Neural progenitor cell (in vitro differentiated cells): ENCODE results near the gene GSG1. TPM values are rescaled to one million over a fixed set of nuclear protein-coding genes. Genes with fewer than 3 reads are reported as not detected.
"Not testable (repeated sequence)": the region's sequence is repeated elsewhere in the genome, so short reads cannot be mapped to it uniquely, and the experiment has no call there.

Source experiments
- DNase-seq: peaks from one replicate; pipeline ENCODE4 v3.0.0-alpha.2; 2016; ENCODE audit warnings: low spot score
- H2AFZ ChIP-seq: fragments of 200-600 bp; sonication (generic); replicated peaks from 2 replicates; pipeline ENCODE4 v1.6.1; 2016; ENCODE audit warnings: antibody characterized with exemption
- H3F3A ChIP-seq: fragments of 200-600 bp; sonication (generic); 2 replicates; pipeline ENCODE4 v1.6.1; 2016; ENCODE audit warnings: antibody characterized with exemption, low read depth
- H3K27ac ChIP-seq: fragments of 200-600 bp; sonication (generic); 2 replicates; pipeline ENCODE4 v1.5.1; 2016; ENCODE audit warnings: mild to moderate bottlenecking
- H3K27me3 ChIP-seq: fragments of 200-600 bp; sonication (generic); 2 replicates; pipeline ENCODE4 v1.6.1; 2016; ENCODE audit warnings: mild to moderate bottlenecking, moderate library complexity
- H3K36me3 ChIP-seq: fragments of 200-600 bp; sonication (generic); 2 replicates; pipeline ENCODE4 v1.5.1; 2016
- H3K4me1 ChIP-seq: fragments of 200-600 bp; sonication (generic); 2 replicates; pipeline ENCODE4 v1.6.1; 2016; ENCODE audit warnings: mixed run types
- H3K4me2 ChIP-seq: fragments of 200-600 bp; sonication (generic); 2 replicates; pipeline ENCODE4 v1.6.1; 2016
- H3K4me3 ChIP-seq: fragments of 200-600 bp; sonication (generic); 2 replicates; pipeline ENCODE4 v1.5.1; 2016
- H3K79me2 ChIP-seq: fragments of 200-600 bp; sonication (generic); 2 replicates; pipeline ENCODE4 v1.6.1; 2016; ENCODE audit warnings: low read depth
- H3K9ac ChIP-seq: fragments of 200-600 bp; sonication (generic); 2 replicates; pipeline ENCODE4 v1.6.1; 2016
- H3K9me3 ChIP-seq: fragments of 200-600 bp; sonication (generic); 2 replicates; pipeline ENCODE4 v1.5.1; 2016; ENCODE audit warnings: low read depth
- H4K20me1 ChIP-seq: fragments of 200-600 bp; sonication (generic); 2 replicates; pipeline ENCODE4 v1.6.1; 2016; ENCODE audit warnings: low read depth
- H3K27ac Mint-ChIP-seq: 3 replicates; pipeline ENCODE4 v1.8.0; 2021; ENCODE audit warnings: mixed read lengths
- H3K27me3 Mint-ChIP-seq: 2 replicates; pipeline ENCODE4 v1.8.0; 2022; ENCODE audit warnings: low read depth, mild to moderate bottlenecking, inconsistent platforms, moderate library complexity, mixed read lengths; ENCODE audit not compliant: insufficient read depth
- H3K36me3 Mint-ChIP-seq: 3 replicates; pipeline ENCODE4 v1.8.0; 2021; ENCODE audit warnings: mixed read lengths
- H3K4me1 Mint-ChIP-seq: 3 replicates; pipeline ENCODE4 v1.8.0; 2021; ENCODE audit warnings: mixed read lengths
- H3K4me3 Mint-ChIP-seq: 3 replicates; pipeline ENCODE4 v1.8.0; 2021; ENCODE audit warnings: mild to moderate bottlenecking, moderate library complexity, mixed read lengths
- H3K9me3 Mint-ChIP-seq: 3 replicates; pipeline ENCODE4 v1.8.0; 2020; ENCODE audit warnings: mixed read lengths
- EZH2 ChIP-seq: fragments of 200-600 bp; sonication (generic); IDR thresholded peaks from 2 replicates; pipeline ENCODE4 v1.6.1; 2017; ENCODE audit warnings: antibody characterized with exemption, mild to moderate bottlenecking, moderate library complexity
- EZH2phosphoT487 ChIP-seq: fragments of 200-600 bp; sonication (generic); IDR thresholded peaks from 2 replicates; pipeline ENCODE4 v1.6.1; 2017; ENCODE audit warnings: antibody characterized with exemption
- total RNA-seq: library from RNA; depleted of rRNA; stranded (reverse); fragments of >200 nt; gene quantifications from 2 replicates; pipeline ENCODE4 v1.2.3, GENCODE V29; 2015; ENCODE audit warnings: low replicate concordance
- TF ChIP-seq, protein P1 (sequence below): fragments of 200-600 bp; sonication (generic); IDR thresholded peaks from 2 replicates; pipeline ENCODE4 v1.5.1; 2017; ENCODE audit warnings: antibody characterized with exemption, mild to moderate bottlenecking

The GSG1 gene
- total RNA-seq, 1 donor from 2014 or later, result not detected

DNA sequence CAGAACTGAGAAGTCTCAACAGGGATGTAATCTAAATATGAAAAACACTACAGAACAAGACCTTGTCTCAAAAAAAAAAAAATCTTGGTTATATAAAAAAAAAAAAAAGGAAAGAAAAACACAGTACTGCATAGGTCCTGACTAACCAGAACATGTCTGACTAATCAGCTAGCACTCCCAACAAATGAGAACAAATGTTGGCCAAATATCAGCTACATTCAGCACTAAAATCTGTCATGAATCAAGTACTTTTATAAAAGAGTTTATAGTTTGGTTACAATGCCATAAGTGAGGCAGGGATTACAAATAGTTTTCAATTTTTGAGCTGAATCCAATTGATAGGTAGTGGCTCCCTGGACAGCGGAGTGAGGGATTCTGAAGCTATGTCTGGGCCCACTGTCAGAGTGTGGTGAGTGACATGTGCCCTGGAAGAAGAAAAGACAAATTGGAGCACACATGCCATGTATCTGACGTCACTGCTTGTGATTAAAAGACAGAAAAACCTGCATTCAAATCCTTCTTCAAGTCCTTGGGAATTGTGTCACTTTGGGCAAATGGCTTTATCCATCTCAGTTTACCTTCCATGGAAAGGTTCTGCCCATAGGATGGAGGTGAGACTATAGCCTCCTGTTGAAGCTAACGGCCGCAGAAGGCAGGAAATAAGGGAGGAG, 64.8 kb downstream of the GSG1 start:
- no peak for DNase-seq
- no peaks in the 10 kb centered on the region for H3K36me3 Mint-ChIP-seq
- Histone ChIP-seq H3K9me3 (no peaks in the 10 kb centered on the region), H3K4me1 (no peaks in the 10 kb centered on the region), H3F3A (peaks cover 2% of the 10 kb centered on the region), H3K79me2 (no peaks in the 10 kb centered on the region), H3K9ac (no peak overlapping the region), H2AFZ (no peak overlapping the region), H3K4me3 (no peak overlapping the region), H3K27ac (no peak overlapping the region), H3K36me3 (no peaks in the 10 kb centered on the region), H3K27me3 (peaks cover 6% of the 10 kb centered on the region), H4K20me1 (no peaks in the 10 kb centered on the region), H3K4me2 (no peak overlapping the region)
- H3K4me3 Mint-ChIP-seq, result no peak overlapping the region
- TF ChIP-seq, protein P1, sequence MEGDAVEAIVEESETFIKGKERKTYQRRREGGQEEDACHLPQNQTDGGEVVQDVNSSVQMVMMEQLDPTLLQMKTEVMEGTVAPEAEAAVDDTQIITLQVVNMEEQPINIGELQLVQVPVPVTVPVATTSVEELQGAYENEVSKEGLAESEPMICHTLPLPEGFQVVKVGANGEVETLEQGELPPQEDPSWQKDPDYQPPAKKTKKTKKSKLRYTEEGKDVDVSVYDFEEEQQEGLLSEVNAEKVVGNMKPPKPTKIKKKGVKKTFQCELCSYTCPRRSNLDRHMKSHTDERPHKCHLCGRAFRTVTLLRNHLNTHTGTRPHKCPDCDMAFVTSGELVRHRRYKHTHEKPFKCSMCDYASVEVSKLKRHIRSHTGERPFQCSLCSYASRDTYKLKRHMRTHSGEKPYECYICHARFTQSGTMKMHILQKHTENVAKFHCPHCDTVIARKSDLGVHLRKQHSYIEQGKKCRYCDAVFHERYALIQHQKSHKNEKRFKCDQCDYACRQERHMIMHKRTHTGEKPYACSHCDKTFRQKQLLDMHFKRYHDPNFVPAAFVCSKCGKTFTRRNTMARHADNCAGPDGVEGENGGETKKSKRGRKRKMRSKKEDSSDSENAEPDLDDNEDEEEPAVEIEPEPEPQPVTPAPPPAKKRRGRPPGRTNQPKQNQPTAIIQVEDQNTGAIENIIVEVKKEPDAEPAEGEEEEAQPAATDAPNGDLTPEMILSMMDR, result no peak
- TF ChIP-seq EZH2 (no peak), EZH2phosphoT487 (no peak)
- no peak overlapping the region for H3K27ac Mint-ChIP-seq
- peaks cover 3% of the 10 kb centered on the region for H3K4me1 Mint-ChIP-seq
- H3K27me3 Mint-ChIP-seq, result peaks cover 4% of the 10 kb centered on the region
- no peaks in the 10 kb centered on the region for H3K9me3 Mint-ChIP-seq

DNA sequence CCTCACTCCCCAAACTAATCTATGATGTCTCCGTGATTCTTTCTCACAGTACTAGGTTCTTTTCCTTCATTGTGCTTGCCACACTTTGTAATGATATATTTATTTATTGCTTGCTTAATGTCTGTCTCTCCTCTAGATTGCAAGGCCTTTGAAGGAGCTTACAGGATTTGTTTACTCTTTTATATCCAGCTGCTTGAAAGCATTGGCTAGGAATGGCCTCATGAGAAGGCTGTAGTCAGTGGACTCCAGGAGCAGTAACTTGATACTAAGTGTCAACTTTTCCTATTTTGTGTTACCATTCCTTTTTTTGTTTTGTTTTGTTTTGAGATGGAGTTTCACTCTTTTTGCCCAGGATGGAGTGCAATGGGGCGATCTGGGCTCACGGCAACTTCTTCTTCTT, 66.6 kb downstream of the GSG1 start:
- no peaks in the 10 kb centered on the region for H3K27me3 ChIP-seq
- H3K4me3 Mint-ChIP-seq, result no peak overlapping the region
- H3F3A ChIP-seq, result peaks cover 6% of the 10 kb centered on the region
- no peak overlapping the region for H3K4me2 ChIP-seq
- H3K4me1 ChIP-seq, result no peaks in the 10 kb centered on the region
- H3K4me1 Mint-ChIP-seq, result peaks cover 3% of the 10 kb centered on the region
- no peaks in the 10 kb centered on the region for H3K9me3 ChIP-seq
- no peaks in the 10 kb centered on the region for H4K20me1 ChIP-seq
- no peaks in the 10 kb centered on the region for H3K36me3 Mint-ChIP-seq
- H3K4me3 ChIP-seq, result no peak overlapping the region
- no peak overlapping the region for H3K9ac ChIP-seq
- no peak overlapping the region for H3K27ac ChIP-seq
- H3K27me3 Mint-ChIP-seq, result peaks cover 4% of the 10 kb centered on the region
- no peaks in the 10 kb centered on the region for H3K79me2 ChIP-seq
- no peaks in the 10 kb centered on the region for H3K9me3 Mint-ChIP-seq
- no peaks in the 10 kb centered on the region for H3K36me3 ChIP-seq
- no peak for TF ChIP-seq EZH2
- no peak for TF ChIP-seq EZH2phosphoT487
- TF ChIP-seq, protein P1, result no peak
- no peak for DNase-seq
- H2AFZ ChIP-seq, result no peak overlapping the region
- H3K27ac Mint-ChIP-seq, result no peak overlapping the region

DNA sequence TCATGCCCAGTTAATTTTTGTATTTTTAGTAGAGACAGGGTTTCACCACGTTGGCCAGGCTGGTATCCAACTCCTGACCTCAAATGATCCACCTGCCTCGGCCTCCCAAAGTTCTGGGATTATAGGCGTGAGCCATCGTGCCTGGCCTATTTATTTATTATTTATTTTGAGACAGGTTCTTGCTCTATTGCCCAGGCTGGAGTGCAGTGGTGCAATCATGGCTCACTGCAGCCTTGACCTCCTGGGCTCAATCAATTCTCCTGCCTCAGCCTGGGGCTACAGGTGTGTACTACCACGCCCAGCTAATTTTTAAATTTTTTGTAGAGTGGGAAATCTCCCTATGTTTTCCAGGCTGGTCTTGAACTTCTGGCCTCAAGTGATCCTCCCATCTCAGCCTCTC, 68.1 kb downstream of the GSG1 start:
- not testable (repeated sequence) for H3K9me3 ChIP-seq, H3K27me3 Mint-ChIP-seq, H3K27me3 ChIP-seq, H3K36me3 Mint-ChIP-seq, H3K27ac Mint-ChIP-seq, H2AFZ ChIP-seq, H3K9ac ChIP-seq, H3K27ac ChIP-seq, H3K79me2 ChIP-seq, H3K36me3 ChIP-seq, H3K9me3 Mint-ChIP-seq, H3K4me1 ChIP-seq, H3K4me3 ChIP-seq, H3K4me1 Mint-ChIP-seq, H3K4me3 Mint-ChIP-seq, H3K4me2 ChIP-seq, H4K20me1 ChIP-seq, DNase-seq
- peaks cover 21% of the 10 kb centered on the region for H3F3A ChIP-seq

Other genes starting within 250 kb of the GSG1 start
- gene GPRC5A, start 212.1 kb downstream of the GSG1 start, total RNA-seq, result not detected in 2 replicates
- gene GPRC5D, start 151.5 kb downstream of the GSG1 start, total RNA-seq, result not detected in 2 replicates
- gene HEBP1, start 103.4 kb downstream of the GSG1 start, total RNA-seq, result 7.4 and 8.6 TPM in 2 replicates
- gene FAM234B, start 59.3 kb downstream of the GSG1 start, total RNA-seq, result 20.8 and 23.1 TPM in 2 replicates
- 0.43 TPM in 1 of 2 replicates, not detected in the other for gene EMP1, start 93.1 kb upstream of the GSG1 start, total RNA-seq